SH-SY5Y (cell line): ENCODE data around the gene POLR2L.

Experiments used
- GATA2 ChIP-seq: IDR thresholded peaks from 2 replicates; pipeline ENCODE4 v1.6.1; 2011; ENCODE audit warnings: mild to moderate bottlenecking, low read depth, low read length
- GATA3 ChIP-seq: IDR thresholded peaks from 2 replicates; pipeline ENCODE4 v1.6.1; 2011; ENCODE audit warnings: low read depth, mild to moderate bottlenecking, low read length, moderate library complexity

GRCh38 chr11:793556-793955 lies 48.8 kb downstream of the POLR2L start:
- no peak for TF ChIP-seq GATA2
- TF ChIP-seq GATA3: no peak
